ENCODE measurements around the gene RAB10.
A peak's percentile ranks its signal among the peaks of the same experiment; 100 is the strongest.

RAB10 gene

DNA sequence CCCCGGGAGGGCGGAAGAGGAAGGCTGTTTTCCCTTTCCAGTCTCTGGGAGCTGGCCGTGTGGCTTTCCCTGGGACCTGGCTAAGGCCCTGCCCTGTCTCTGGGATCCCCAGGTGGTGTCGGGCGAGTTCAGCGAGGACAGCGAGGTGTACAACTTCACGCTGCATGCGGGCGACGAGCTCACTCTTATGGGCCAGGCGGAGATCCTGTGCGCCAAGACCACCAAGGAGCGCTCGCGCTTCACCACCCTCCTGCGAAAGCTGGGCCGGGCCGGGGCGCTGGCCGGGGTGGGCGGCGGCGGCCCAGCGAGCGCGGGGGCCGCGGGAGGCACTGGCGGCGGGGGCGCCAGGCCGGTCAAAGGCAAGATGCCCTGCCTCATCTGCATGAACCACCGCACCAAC, 150.2 kb downstream of the RAB10 start:
- DNase-seq: no peak

GRCh38 chr2:26184555-26185303, 150.8 kb downstream of the RAB10 start:
- peak; percentile 62 for DNase-seq

DNA sequence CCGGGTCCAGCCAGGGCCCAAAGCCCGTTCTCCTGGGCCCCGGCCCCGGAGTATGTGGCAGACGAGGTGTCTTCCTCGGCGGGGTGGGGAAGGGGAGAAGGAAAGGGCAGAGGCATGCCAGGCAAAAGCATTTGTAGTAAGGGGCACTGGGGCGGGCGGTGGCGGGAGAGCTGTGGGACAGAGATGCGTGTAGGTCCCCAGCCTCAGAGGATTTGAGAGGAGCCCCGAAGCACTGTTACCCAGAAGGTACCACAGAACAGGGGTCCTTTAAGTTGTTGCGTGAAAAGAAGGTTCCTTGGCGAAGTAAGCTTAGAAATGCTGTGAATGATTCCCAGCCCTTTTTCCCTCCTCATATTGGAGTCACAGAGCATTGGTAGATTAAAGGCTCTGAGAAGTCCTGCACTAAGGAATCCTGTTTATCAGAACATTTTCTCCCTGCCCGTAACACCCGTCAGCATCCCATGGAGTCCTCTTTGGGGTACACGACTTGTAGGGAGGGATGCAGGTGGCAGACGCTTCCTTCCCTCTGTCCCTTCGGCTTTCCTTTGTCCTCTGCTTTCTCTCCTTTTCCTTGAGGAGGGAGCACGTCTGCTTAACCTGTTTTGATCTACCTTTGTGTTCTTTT, 151.5 kb downstream of the RAB10 start:
- DNase-seq: no peak

- no peak for DNase-seq
These were observed 152.3 kb downstream of the RAB10 start for GRCh38 chr2:26185954-26186770.
